NCI-H146 (cell line): Measurements from ENCODE around the gene KIRREL2.

ENCODE experiments used
- DNase-seq: peaks from one replicate; lab custom pipeline; 2025; lab: John Stamatoyannopoulos, UW

KIRREL2 gene

GRCh38 chr19:35845215-35846037, 11.3 kb upstream of the KIRREL2 start:
- peak; percentile 37 for DNase-seq

DNA sequence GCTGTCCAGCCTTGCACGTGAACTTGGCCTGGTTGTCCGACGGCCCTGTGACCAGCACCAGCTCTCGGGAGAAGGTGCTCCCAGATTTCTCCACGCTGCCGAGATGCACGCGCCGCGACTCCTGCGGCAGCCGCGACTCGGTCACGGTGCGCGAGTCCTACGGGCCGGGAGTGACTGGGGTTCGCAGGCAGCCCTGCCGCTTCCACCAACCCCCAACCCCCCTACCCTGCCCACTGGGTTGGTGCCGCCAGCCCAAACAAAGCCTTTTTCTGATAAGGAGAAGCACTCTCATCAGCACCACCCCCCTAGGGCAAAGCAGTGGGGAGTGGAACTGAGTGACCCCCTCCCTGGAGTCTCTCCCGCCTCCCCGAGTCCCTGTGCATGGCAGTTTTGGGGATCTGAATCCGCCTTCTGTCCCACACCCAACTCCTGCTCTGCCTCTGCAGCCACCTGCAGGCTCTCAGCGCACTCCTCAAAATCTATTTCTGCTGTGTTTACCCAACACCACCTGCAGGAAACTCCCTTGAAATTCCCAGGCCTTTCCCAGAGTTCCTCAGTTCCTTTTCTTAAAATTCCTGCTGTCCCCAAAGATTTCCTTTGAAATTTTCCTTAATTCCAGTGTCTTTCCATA, 10.6 kb upstream of the KIRREL2 start:
- DNase-seq = peak; percentile 47

DNA sequence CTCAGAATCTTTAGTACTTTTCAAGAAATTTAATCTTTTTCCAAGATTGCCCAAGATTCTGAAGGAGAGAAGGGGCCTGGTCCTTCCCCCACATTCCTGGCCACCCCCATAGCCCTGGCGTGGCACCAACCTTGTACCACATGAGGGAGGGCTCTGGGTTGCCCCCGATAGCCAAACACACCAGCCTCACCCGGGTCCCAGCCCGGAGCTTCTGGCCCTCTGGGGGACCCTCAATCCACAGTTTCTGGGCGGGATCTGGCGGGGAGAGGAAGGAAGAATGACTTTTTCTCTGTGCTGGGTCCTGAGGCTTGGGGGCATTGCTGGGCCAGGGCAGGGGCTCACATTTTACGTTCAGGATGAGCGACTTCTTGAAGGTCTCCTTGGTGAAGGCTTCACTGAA, 8.8 kb upstream of the KIRREL2 start:
- DNase-seq = no peak

DNA sequence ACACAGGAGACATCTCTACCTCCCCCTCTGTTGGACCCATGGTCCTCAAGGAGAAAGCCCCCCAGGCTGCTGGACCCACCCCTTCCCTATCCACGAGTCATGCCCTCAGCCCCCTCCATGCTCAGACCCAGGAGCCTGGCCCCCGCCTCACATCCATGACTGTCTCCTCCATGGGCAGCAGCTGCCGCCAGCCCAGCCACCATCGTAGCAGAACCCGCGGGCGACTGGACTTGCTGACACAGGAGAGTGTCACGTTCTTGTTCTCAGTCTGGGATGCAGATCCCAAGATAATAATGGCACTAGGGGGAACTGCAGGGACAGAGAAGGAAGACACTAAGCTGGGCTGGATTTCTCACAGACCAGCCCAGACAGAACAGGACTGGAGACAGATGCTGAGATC, 8.2 kb upstream of the KIRREL2 start:
- no peak for DNase-seq

- DNase-seq = no peak
These were observed 7.7 kb upstream of the KIRREL2 start for GRCh38 chr19:35848919-35849505.

DNA sequence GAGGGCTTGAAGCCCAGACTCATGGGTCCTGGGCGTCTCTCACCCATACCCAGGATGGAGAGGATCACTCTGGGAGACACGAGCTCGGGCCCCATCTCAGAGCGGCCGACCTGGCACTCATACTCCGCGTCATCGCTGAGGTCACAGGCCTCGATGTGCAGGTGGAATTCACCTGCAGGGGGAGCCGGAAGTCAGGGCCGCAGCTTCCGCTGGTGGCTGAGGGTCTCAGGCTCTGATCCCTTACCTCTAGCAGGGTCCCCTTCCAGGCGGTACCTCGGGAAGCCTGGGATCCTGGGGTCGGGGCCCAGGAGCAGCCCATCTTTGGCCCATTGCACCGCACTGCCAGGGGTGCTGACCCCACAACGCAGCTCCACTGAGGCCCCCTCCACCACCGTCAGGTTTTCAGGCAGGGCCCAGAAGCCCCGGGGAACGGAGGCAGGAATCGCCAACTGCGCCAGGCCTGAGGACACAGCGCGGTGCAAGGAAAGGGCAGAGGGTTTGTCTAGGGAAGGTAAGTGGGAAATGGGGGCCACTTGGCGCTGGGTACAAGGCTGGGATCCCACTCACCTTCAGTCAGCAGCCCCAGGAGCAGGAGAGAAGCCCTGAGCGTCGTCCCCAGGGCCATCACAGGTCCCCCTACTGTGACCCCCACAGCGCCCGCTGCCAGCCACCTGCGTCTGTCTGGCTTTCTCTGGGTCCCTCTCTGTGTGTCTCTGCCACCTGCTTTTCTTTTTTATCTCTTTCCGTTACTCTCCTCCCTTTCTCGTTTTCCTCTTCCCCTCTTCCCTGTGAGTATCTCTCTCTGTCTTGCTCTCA, 5.3 kb upstream of the KIRREL2 start:
- DNase-seq = no peak

DNA sequence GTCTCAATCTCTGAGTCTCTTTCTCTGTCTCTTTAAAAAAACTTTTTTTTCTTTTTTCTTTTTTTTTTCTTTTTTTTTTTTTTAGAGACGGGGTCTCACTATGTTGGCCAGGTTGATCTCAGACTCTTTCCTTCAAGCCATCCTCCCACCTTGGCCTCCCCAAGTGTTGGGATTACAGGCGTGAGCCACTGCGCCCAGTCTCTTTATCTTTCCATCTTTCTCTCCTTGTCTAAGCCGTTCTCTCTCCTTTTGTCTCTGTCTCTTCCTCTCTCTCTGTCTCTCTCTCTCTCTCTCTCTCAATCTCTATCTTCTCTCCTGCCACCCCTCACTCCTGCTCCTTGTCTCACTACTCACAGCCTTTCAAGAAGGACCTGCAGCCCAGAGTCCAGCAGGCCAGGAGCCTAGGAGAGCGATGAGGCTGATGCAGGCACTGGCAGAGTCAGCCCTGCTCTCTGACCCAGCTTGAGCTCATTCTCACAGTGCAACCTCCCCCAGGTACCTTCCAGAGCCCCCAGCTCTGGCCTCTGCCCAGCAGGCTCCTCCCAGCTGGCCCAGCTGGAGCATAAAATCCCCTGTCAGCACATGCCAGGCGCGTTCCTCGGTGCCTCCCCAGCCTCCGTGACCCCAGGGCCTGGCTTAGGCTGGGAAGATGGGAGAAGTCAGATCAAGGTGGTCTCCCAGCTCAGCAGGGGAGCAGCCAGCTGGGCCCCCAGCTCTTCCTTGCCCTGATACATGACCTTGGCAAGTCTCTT, 4.5 kb upstream of the KIRREL2 start, which contains the start of gene NPHS1:
Gene NPHS1, minus strand, starts transcription at position 476 of the 752 bp plus-strand sequence. CDS start 667 bp downstream, outside the sequence.
- DNase-seq = no peak

GRCh38 chr19:35853038-35853756, 3.5 kb upstream of the KIRREL2 start:
- no peak for DNase-seq

DNA sequence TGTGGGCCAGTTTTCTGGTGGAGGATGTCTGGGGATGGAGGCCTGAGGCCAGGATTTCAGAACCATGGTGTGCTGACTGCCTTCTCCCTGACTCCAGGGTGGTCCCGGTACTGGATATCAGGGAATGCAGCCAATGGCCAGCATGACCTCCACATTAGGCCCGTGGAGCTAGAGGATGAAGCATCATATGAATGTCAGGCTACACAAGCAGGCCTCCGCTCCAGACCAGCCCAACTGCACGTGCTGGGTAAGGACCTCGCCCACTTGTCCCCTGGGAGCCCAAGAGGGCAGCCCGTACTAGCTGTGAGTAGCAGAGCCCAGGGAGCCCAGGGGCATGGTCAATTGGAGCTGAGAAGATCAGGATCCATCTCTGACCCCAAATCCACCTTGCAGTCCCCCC, 1.6 kb downstream of the KIRREL2 start:
- DNase-seq = no peak

- no peak for DNase-seq
These were observed 2.7 kb downstream of the KIRREL2 start for GRCh38 chr19:35859414-35859813.

- DNase-seq = no peak
These were observed 3.7 kb downstream of the KIRREL2 start for GRCh38 chr19:35860436-35860817.

DNA sequence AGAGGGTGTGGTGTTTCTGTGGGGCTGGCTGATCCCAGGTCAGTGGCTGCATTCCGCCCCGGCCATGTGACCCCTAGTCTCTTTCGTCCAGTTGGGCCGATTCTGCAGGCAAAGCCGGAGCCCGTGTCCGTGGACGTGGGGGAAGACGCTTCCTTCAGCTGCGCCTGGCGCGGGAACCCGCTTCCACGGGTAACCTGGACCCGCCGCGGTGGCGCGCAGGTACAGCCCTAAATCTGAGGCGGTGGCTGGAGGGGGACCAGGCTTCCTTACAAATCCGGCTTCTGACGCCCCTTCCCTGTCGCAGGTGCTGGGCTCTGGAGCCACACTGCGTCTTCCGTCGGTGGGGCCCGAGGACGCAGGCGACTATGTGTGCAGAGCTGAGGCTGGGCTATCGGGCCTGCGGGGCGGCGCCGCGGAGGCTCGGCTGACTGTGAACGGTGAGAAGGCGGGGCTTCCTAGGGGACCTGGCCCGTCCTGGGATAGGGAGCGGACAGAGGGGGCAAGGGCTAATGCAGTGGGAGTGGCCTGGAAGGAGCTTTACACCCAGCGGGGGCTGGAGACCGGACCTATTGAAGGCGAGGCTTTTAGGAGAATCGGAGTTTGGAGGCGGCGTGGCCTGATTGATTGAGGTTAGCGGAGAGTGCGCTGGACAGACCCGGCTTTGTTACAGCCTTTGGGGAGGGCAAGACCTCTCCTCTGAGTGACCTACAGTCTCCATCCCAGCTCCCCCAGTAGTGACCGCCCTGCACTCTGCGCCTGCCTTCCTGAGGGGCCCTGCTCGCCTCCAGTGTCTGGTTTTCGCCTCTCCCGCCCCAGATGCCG, 4.3 kb downstream of the KIRREL2 start:
- peak; percentile 33 for DNase-seq

- no peak for DNase-seq
These were observed 5.0 kb downstream of the KIRREL2 start for GRCh38 chr19:35861640-35862160.

GRCh38 chr19:35862528-35862927, 5.8 kb downstream of the KIRREL2 start:
- DNase-seq = peak; percentile 8

- DNase-seq = no peak
These were observed 6.3 kb downstream of the KIRREL2 start for GRCh38 chr19:35863018-35863417.

GRCh38 chr19:35868172-35868822, 11.6 kb downstream of the KIRREL2 start, which contains the start of gene APLP1:
APLP1 (plus strand) TSS chr19:35868574; CDS start chr19:35868637, 63 bp downstream.
- peak; percentile 78 for DNase-seq

GRCh38 chr19:35868823-35869326, 12.2 kb downstream of the KIRREL2 start:
- DNase-seq = peak; percentile 52

DNA sequence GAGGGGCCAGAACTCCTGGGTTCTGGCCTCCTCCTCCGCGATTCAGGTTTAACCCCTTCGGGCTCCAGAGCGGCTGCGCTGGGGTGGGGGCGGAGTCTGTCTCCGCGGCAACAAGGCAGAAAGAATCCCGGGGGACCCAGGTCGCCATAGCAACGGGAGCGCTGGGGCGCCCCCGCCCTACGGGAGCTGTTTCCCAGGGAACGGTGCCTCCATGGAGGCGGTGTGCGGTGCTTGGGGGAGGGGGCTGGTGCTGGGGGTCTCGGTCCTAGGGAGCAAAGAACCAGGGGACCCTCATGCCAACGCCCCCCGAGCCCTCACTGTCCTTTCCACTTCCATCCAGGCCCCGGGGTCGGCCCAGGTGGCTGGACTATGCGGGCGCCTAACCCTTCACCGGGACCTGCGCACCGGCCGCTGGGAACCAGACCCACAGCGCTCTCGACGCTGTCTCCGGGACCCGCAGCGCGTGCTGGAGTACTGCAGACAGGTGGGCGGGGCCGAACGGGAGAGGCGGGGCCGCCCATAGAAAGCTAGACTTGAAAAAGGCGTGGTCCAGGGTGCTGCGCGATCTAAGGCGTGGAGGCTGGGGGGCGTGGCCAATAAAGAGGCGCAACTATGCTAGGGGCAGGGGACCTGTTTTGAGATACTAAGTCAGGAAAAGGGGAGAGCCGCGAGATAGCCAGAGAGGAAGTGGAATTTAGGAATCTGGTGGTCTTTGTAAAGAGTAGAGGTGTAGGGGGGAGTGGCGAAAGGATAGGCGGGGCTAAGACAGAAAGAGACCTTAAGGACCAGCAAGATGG, 12.8 kb downstream of the KIRREL2 start:
- peak; percentile 95 for DNase-seq
